ENCODE results near the gene LIN9. TPM values are rescaled to one million over a fixed set of nuclear protein-coding genes. Genes with fewer than 3 reads are reported as not detected.

Gene LIN9
- total and polyA plus RNA-seq, 2 of the 13 experiments (the other 11 are each of a cell fraction or from before 2014, with no cell fraction given): 3.0 to 10.0 TPM

GRCh38 chr1:226239421-226239820 lies 69.5 kb downstream of the LIN9 start:
- no peak overlapping the region for H3K4me3 ChIP-seq (replicated peaks in 1 of 3; ENCODE audit: insufficient read depth in 1 of 3, low read depth in 2 of 3, low read length in 3 of 3)
- no peaks in the 10 kb centered on the region for H3K27me3 ChIP-seq (ENCODE audit: control insufficient read depth in 1 of 2, insufficient read depth in 2 of 2, low read length in 2 of 2)
- H3K9ac ChIP-seq (ENCODE audit: insufficient read depth, low read depth, low read length): no peak overlapping the region
- intact Hi-C loops (cut with micrococcal nuclease; ENCODE audit: unreplicated experiment): no loop called here
- WGBS (ENCODE audit: low lambda C conversion rate): 97% methylated on average over 3 of the region's 3 CpGs
- ChIA-PET CTCF (ENCODE audit: low intra/inter-chr PET ratio, low total read pairs) (no interaction called here), POLR2A (interaction anchor here (0.6 kb wide), 1 partner anchor 33 kb away, joined by 3 read pairs; no protein-coding TSS in a partner anchor)
- no peak overlapping the region for H3K27ac ChIP-seq (ENCODE audit: extremely low read length, insufficient read depth, low read length)
- no peaks in the 10 kb centered on the region for H3K79me2 ChIP-seq (ENCODE audit: insufficient read depth, low read length)
- FAIRE-seq: no peak
- H3K4me2 ChIP-seq (ENCODE audit: low read depth, low read length): no peak overlapping the region
- no peak for ATAC-seq
- H4K20me1 ChIP-seq (ENCODE audit: insufficient read depth, low read length): no peaks in the 10 kb centered on the region
- no peaks in the 10 kb centered on the region for H3K9me3 ChIP-seq (ENCODE audit: low read length)
- no peak for DNase-seq (ENCODE audit: low spot score)
- no TSS peak for BruUV-seq (replicated peaks)
- peaks cover 0 to 11% of the 10 kb centered on the region in 2 experiments; a peak in 2 of 5 replicates for H3K36me3 ChIP-seq (replicated peaks in 1 of 2; ENCODE audit: control insufficient read depth in 1 of 2, insufficient read depth in 2 of 2, low read length in 2 of 2)
- TF ChIP-seq SP1 (IDR thresholded peaks at IDR 0.05) (no peak), SP1 (CRISPR knock-in tag; IDR thresholded peaks at IDR 0.05) (no peak), AKAP8 (CRISPR knock-in tag; IDR thresholded peaks at IDR 0.05) (no peak)
- in situ Hi-C loops (cut with HindIII; ENCODE audit: extremely low pct_ligation_motif_present, low pct_unique_long_range_greater_than_20kb): no loop called here
- H3K4me1 ChIP-seq (ENCODE audit: insufficient read depth, low read length): no peaks in the 10 kb centered on the region
- no peak overlapping the region for H2AFZ ChIP-seq (ENCODE audit: low read length)

- Histone ChIP-seq H3K9ac (ENCODE audit: insufficient read depth, low read depth, low read length) (no peak overlapping the region), H3K4me2 (ENCODE audit: low read depth, low read length) (no peak overlapping the region), H4K20me1 (ENCODE audit: insufficient read depth, low read length) (no peaks in the 10 kb centered on the region), H3K36me3 (replicated peaks in 1 of 2; ENCODE audit: control insufficient read depth in 1 of 2, insufficient read depth in 2 of 2, low read length in 2 of 2) (peaks cover 0 to 14% of the 10 kb centered on the region in 2 experiments; a peak in 2 of 5 replicates), H2AFZ (ENCODE audit: low read length) (no peak overlapping the region), H3K27ac (ENCODE audit: extremely low read length, insufficient read depth, low read length) (no peak overlapping the region), H3K27me3 (ENCODE audit: control insufficient read depth in 1 of 2, insufficient read depth in 2 of 2, low read length in 2 of 2) (no peaks in the 10 kb centered on the region), H3K79me2 (ENCODE audit: insufficient read depth, low read length) (no peaks in the 10 kb centered on the region), H3K4me1 (ENCODE audit: insufficient read depth, low read length) (no peaks in the 10 kb centered on the region), H3K9me3 (ENCODE audit: low read length) (no peaks in the 10 kb centered on the region), H3K4me3 (replicated peaks in 1 of 3; ENCODE audit: insufficient read depth in 1 of 3, low read depth in 2 of 3, low read length in 3 of 3) (no peak overlapping the region)
- CTCF ChIA-PET (ENCODE audit: low intra/inter-chr PET ratio, low total read pairs): no interaction called here
- BruUV-seq (replicated peaks): no TSS peak
- FAIRE-seq (no peak), ATAC-seq (no peak), DNase-seq (ENCODE audit: low spot score) (no peak)
- POLR2A ChIA-PET: interaction anchor here (1.2 kb wide), 1 partner anchor 13 kb away, joined by 4 read pairs; the partner anchor contains the start of gene MIXL1
- in situ Hi-C loops (cut with HindIII; ENCODE audit: extremely low pct_ligation_motif_present, low pct_unique_long_range_greater_than_20kb): no loop called here
- peak in 1 of 2 experiments; percentile 25; a peak in 1 of 4 replicates for TF ChIP-seq MAFK (conservative IDR thresholded peaks at IDR 0.05 in 1 of 2, IDR thresholded peaks at IDR 0.05 in 1 of 2; ENCODE audit: low read length in 2 of 2)
- TF ChIP-seq ZNF644 (CRISPR knock-in tag; IDR thresholded peaks at IDR 0.05; ENCODE audit: low read depth): no peak
- TF ChIP-seq, protein P1, sequence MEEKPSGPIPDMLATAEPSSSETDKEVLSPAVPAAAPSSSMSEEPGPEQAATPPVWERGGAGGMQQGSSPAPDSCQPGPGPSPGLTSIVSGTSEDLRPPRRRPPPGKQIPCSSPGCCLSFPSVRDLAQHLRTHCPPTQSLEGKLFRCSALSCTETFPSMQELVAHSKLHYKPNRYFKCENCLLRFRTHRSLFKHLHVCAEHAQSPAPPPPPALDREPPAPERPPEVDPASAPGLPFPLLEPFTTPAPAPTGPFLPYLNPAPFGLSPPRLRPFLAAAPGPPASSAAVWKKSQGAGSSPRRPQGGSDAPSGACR (CRISPR knock-in tag; IDR thresholded peaks at IDR 0.05): no peak
- TF ChIP-seq NFE2L2 (IDR thresholded peaks at IDR 0.05; ENCODE audit: low read length): peak; percentile 74
- intact Hi-C loops (cut with micrococcal nuclease; ENCODE audit: unreplicated experiment): no loop called here
- WGBS (ENCODE audit: low lambda C conversion rate): 100% methylated on average over 1 of the region's 1 CpG
Observed at GRCh38 chr1:226236826-226237225, 72.1 kb downstream of the LIN9 start.
